GM10248 (cell line): Measurements from ENCODE around the gene ANKRD50.

Experiments
- CTCF ChIA-PET: fragments of 300-600 bp; sonication (Branson Sonifier 250); formaldehyde crosslinking; extraction: SDS; loops from one replicate; lab custom pipeline; 2021; ENCODE audit warnings: antibody characterized with exemption; lab: Yijun Ruan, JAX
- POLR2A ChIA-PET: fragments of 350-650 bp; sonication (Branson Sonifier 250); formaldehyde crosslinking; extraction: SDS; loops from one replicate; lab custom pipeline; 2020; ENCODE audit warnings: antibody characterized with exemption; lab: Yijun Ruan, JAX
- DNase-seq: peaks from one replicate; pipeline ENCODE4 v3.0.0; 2012; ENCODE audit errors: extremely low spot score
- TF ChIP-seq, protein P1 (sequence below): IDR thresholded peaks from 2 replicates; pipeline ENCODE4 v1.5.1; 2012; ENCODE audit warnings: mild to moderate bottlenecking, low read depth; ENCODE audit errors: extremely low read depth, missing control alignments, control extremely low read depth

Gene ANKRD50

DNA sequence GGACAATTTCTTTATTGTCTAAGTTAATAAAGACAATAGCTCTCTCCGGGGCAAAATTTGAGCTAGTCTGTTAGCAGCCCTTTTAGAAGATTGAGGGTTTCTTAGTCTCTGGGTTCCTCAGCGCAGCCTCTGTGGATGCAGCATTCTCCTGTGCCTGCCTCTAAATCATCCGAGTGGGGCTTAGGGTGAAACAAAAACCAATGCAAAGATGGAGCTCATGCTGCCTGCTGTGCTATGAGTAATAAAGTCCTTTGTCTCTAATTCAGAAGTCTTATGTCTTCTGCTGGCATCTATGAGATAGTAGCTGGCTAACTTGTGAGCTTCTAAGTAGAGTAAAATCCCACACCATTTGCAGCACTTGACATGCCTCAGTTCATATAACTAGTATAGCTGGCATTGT, 67.9 kb downstream of the ANKRD50 start:
- DNase-seq: no peak
- ChIA-PET CTCF (interaction anchor here (0.6 to 0.8 kb wide), 2 partner anchors 11 to 25 kb away, joined by 3 read pairs; no protein-coding TSS in a partner anchor), POLR2A (no interaction called here)
- TF ChIP-seq, protein P1, sequence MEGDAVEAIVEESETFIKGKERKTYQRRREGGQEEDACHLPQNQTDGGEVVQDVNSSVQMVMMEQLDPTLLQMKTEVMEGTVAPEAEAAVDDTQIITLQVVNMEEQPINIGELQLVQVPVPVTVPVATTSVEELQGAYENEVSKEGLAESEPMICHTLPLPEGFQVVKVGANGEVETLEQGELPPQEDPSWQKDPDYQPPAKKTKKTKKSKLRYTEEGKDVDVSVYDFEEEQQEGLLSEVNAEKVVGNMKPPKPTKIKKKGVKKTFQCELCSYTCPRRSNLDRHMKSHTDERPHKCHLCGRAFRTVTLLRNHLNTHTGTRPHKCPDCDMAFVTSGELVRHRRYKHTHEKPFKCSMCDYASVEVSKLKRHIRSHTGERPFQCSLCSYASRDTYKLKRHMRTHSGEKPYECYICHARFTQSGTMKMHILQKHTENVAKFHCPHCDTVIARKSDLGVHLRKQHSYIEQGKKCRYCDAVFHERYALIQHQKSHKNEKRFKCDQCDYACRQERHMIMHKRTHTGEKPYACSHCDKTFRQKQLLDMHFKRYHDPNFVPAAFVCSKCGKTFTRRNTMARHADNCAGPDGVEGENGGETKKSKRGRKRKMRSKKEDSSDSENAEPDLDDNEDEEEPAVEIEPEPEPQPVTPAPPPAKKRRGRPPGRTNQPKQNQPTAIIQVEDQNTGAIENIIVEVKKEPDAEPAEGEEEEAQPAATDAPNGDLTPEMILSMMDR: no peak

DNA sequence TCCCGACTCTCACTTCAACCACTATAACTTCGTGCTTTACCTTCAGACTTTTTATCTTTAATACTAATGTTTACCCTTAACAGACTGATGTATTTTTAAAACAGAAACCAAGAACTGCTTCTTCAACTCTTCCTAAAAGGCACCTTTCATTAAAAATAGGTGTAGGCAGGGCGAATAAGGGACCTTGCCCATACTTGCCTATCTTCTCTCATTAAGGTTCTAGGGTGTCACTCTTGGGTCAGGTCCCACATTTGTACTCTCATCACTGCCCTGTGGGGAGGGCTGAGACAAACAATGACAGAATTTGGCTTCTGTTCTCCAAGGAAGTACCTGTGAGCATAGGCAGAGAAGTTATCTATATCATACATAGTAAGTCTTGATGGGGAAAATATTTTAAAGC, 69.7 kb downstream of the ANKRD50 start:
- POLR2A ChIA-PET: no interaction called here
- TF ChIP-seq, protein P1: no peak
- CTCF ChIA-PET: no interaction called here
- DNase-seq: no peak

DNA sequence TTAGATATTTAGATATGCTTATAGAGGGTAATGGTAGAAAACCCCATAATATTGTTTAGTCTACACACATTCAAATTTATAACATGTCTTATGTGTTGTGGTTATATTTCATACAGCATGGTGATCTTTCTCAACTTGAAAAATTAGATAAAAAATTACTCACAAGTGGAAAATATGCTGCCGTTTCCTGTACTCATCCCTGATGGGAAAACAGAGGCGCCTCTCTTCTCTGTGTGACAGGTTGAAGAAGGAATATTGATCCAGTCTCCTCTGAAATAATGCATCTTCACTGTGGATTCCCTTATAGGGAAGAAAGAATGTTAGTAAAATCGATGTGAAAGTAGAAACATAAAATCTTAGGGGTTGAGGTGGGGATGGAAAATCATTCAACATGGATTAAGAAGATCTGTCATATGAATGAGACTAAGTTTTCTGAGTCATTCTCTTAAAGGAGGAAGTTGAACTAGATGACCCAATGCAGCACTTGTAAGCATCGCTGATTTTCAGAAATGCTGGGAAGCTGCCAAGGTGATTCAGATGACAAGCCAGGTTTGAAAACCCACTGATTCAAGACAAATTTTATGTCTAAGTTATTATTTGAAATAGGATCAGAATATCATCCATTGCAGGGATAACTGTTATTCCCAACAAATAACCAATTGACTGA, 70.7 kb downstream of the ANKRD50 start:
- TF ChIP-seq, protein P1: no peak
- ChIA-PET POLR2A (no interaction called here), CTCF (no interaction called here)
- DNase-seq: no peak

DNA sequence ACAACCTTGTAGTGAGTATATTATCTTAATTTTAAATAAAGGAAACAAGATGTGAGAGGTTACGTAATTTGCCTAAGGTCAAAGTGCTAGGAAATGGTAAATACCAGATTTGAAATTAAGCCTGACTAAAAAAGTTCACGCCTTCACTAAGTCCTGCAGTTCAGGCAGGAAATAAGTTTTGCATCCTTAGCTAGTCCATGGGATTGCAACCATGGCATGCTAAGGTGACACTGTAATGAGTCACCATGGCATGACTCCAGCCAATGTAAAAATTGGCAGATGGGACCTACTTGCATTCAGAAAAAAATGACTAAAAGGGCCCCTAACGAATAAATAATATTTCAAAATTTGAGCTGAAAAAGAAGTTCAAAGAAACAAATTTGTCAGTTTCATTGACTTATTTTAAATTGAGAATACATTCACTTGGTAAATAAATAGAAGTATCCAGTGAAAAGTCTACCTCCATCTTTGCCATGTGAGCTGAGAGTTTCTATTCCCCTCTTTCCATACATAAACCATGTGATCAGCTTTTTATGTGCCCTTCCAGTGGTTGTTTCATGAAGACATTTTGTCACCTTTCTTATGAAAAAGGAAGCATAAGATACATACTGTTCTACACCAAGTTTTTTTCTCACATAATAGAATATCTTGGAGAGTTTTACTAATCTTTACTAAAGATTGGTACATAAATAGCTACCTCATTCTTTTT, 72.4 kb downstream of the ANKRD50 start:
- TF ChIP-seq, protein P1: no peak
- ChIA-PET CTCF (interaction anchor here (1.2 kb wide), 1 partner anchor 10 kb away, joined by 3 read pairs; no protein-coding TSS in a partner anchor), POLR2A (no interaction called here)
- DNase-seq: no peak

DNA sequence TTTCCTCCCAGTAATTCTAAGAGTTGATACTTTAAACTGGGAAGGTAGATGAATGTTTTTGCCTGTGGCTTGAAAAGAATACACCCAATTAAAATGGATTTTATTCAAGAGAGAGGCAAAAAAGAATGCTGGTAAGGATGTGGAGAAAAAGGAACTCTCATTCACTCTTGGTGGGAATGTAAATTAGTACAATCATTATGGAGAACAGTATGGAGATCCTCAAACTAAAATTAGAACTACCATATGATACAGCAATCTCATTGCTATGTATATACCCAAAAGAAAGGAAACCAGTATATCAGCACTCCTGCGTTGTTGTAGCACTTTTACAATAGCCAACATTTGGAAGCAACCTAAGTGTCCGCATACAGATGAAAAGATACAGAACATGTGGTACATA, 75.2 kb downstream of the ANKRD50 start:
- POLR2A ChIA-PET: no interaction called here
- TF ChIP-seq, protein P1: no peak
- CTCF ChIA-PET: no interaction called here
- DNase-seq: no peak

DNA sequence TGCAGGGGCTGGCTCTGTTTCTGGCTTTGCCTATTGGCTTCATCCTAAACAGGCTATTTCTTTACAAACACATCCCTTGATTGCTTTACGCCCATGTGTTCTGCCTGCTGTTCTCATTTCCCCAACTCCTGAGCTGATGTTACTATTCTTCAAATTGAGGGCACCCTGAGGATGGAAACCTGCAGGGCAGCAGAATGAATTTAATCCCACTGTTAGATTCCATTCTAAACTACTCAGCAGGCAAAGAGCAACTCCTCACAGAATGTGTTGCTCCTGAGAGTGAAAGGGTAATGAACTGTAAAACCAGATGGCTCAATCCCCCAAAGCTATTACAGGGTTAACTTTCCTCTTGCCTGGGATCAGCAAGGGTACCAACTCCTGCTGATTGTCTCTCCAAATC, 75.7 kb downstream of the ANKRD50 start:
- CTCF ChIA-PET: no interaction called here
- POLR2A ChIA-PET: no interaction called here
- TF ChIP-seq, protein P1: no peak
- DNase-seq: no peak
